Keratinocyte (primary cell): ENCODE measurements around the gene PARD6G. TPM values are rescaled to one million over a fixed set of nuclear protein-coding genes. Genes with fewer than 3 reads are reported as not detected.

Source experiments
- DNase-seq: peaks from one replicate; pipeline ENCODE4 v3.0.0-alpha.2; 2011; ENCODE audit warnings: low read depth, missing footprints, low spot score
- FAIRE-seq: peaks from 2 replicates; lab custom pipeline; 2011; peaks lifted over from hg19 to GRCh38; lab: Jason Lieb, UNC
- H2AFZ ChIP-seq: 2 replicates; pipeline ENCODE4 v1.6.0; 2012; ENCODE audit warnings: low read length, control low read depth, inconsistent platforms; ENCODE audit not compliant: control insufficient read depth
- H3K27ac ChIP-seq: 2 replicates; pipeline ENCODE4 v1.5.1; 2011; ENCODE audit warnings: low read length; ENCODE audit not compliant: control insufficient read depth, insufficient read depth
- H3K27me3 ChIP-seq: 3 replicates; pipeline ENCODE4 v1.6.0; 2011; ENCODE audit warnings: low read length; ENCODE audit not compliant: control insufficient read depth, insufficient read depth; ENCODE audit errors: extremely low read depth
- H3K36me3 ChIP-seq, 2 experiments: 2 replicates in 1 of 2; 3 replicates in 1 of 2; pipeline ENCODE4 v1.5.1; 2011; ENCODE audit warnings: low read length in 2 of 2, mild to moderate bottlenecking in 1 of 2; ENCODE audit not compliant: control insufficient read depth in 2 of 2, insufficient read depth in 2 of 2; ENCODE audit errors: extremely low read depth in 1 of 2
- H3K4me1 ChIP-seq: 3 replicates; pipeline ENCODE4 v1.5.1; 2011; ENCODE audit warnings: low read length; ENCODE audit not compliant: control insufficient read depth, insufficient read depth; ENCODE audit errors: extremely low read depth
- H3K4me2 ChIP-seq: 3 replicates; pipeline ENCODE4 v1.6.0; 2011; ENCODE audit warnings: low read depth, low read length; ENCODE audit not compliant: control insufficient read depth, insufficient read depth; ENCODE audit errors: extremely low read depth
- H3K4me3 ChIP-seq, 3 experiments: fragments of 200-600 bp in 1 of 3; sonication (generic) in 1 of 3; 2 replicates in 2 of 3; 3 replicates in 1 of 3; pipeline ENCODE4 v1.5.1; 2011 to 2016; ENCODE audit warnings: low read length in 3 of 3, mild to moderate bottlenecking in 3 of 3, control low read depth in 2 of 3, inconsistent platforms in 1 of 3, low read depth in 1 of 3, mixed read lengths in 1 of 3, mixed run types in 1 of 3, moderate library complexity in 1 of 3; ENCODE audit not compliant: control insufficient read depth in 2 of 3, insufficient read depth in 2 of 3; ENCODE audit errors: extremely low read depth in 1 of 3
- H3K79me2 ChIP-seq: 2 replicates; pipeline ENCODE4 v1.6.0; 2012; ENCODE audit warnings: low read length; ENCODE audit not compliant: control insufficient read depth, insufficient read depth
- H3K9ac ChIP-seq: 3 replicates; pipeline ENCODE4 v1.6.0; 2011; ENCODE audit warnings: low read length; ENCODE audit not compliant: control insufficient read depth, insufficient read depth; ENCODE audit errors: extremely low read depth
- H3K9me1 ChIP-seq: 3 replicates; pipeline ENCODE4 v1.6.0; 2011; ENCODE audit warnings: low read length; ENCODE audit not compliant: control insufficient read depth, insufficient read depth; ENCODE audit errors: extremely low read depth
- H3K9me3 ChIP-seq: 2 replicates; pipeline ENCODE4 v1.5.1; 2012; ENCODE audit warnings: low read depth, low read length; ENCODE audit not compliant: control insufficient read depth
- H4K20me1 ChIP-seq: 3 replicates; pipeline ENCODE4 v1.6.0; 2011; ENCODE audit warnings: low read length; ENCODE audit not compliant: control insufficient read depth, insufficient read depth; ENCODE audit errors: extremely low read depth
- CTCF ChIP-seq, 3 experiments: IDR thresholded peaks in 1 of 3; conservative IDR thresholded peaks in 1 of 3; optimal IDR thresholded peaks in 1 of 3; 2 replicates in 2 of 3; 3 replicates in 1 of 3; pipeline versions ENCODE3 to v1.5.1; 2011; ENCODE audit warnings: low read length in 3 of 3, mild to moderate bottlenecking in 3 of 3, moderate library complexity in 2 of 3, control low read depth in 1 of 3, inconsistent platforms in 1 of 3; ENCODE audit not compliant: insufficient read depth in 2 of 3; ENCODE audit errors: extremely low read depth in 1 of 3
- EZH2 ChIP-seq: IDR thresholded peaks from one replicate; pipeline ENCODE4 v1.6.1; 2012; ENCODE audit warnings: inconsistent platforms, mild to moderate bottlenecking, low read length, moderate library complexity
- dilution Hi-C: fragments of 300-500 bp; cut with MboI; formaldehyde crosslinking; loops from one replicate; pipeline ENCODE4 v1.7.0; 2020; ENCODE audit warnings: low sequenced_read_pairs; ENCODE audit not compliant: extremely low pct_ligation_motif_present
- polyA plus RNA-seq, 5 experiments: library from polyadenylated mRNA; depleted of rRNA in 3 of 5; stranded (reverse) in 3 of 5; stranded (forward) in 1 of 5; unstranded in 1 of 5; fragments of >200 nt; gene quantifications; 1 replicate in 1 of 5; 2 replicates in 3 of 5; 3 replicates in 1 of 5; pipeline versions ENCODE4 v1.2.1 to v1.2.3, GENCODE V29; 2011 to 2012; ENCODE audit warnings: missing spikeins in 2 of 5, low read depth in 1 of 5, low replicate concordance in 1 of 5

PARD6G gene
- polyA plus RNA-seq, 1 donor (not counting 4 experiments of a cell fraction or from before 2014, with no cell fraction given), result 21.3 TPM

- H3K9me1 ChIP-seq, result peaks cover 3% of the 10 kb centered on the region
- H3K27ac ChIP-seq, result no peak overlapping the region
- H3K4me2 ChIP-seq, result no peak overlapping the region
- no peak overlapping the region for H3K4me3 ChIP-seq
- H4K20me1 ChIP-seq, result no peaks in the 10 kb centered on the region
- no peak for DNase-seq
- no peak overlapping the region for H3K9ac ChIP-seq
- peaks cover 24% of the 10 kb centered on the region for H3K4me1 ChIP-seq
- no peaks in the 10 kb centered on the region for H3K27me3 ChIP-seq
- no peak overlapping the region for H2AFZ ChIP-seq
- no peaks in the 10 kb centered on the region for H3K79me2 ChIP-seq
- H3K9me3 ChIP-seq, result no peaks in the 10 kb centered on the region
- no peak for TF ChIP-seq EZH2
- no peaks in the 10 kb centered on the region for H3K36me3 ChIP-seq
- dilution Hi-C loops, result no loop called here
- no peak for FAIRE-seq
These were observed 6.7 kb upstream of the PARD6G start for GRCh38 chr18:80253871-80254492.

- Histone ChIP-seq H3K4me3 (no peak overlapping the region), H3K9me1 (peaks cover 3% of the 10 kb centered on the region), H3K4me1 (peaks cover 24% of the 10 kb centered on the region), H3K4me2 (no peak overlapping the region), H2AFZ (no peak overlapping the region), H3K9me3 (no peaks in the 10 kb centered on the region), H3K27me3 (no peaks in the 10 kb centered on the region), H3K27ac (no peak overlapping the region), H3K79me2 (no peaks in the 10 kb centered on the region), H4K20me1 (no peaks in the 10 kb centered on the region), H3K36me3 (no peaks in the 10 kb centered on the region), H3K9ac (no peak overlapping the region)
- DNase-seq (no peak), FAIRE-seq (no peak)
- TF ChIP-seq EZH2, result no peak
- TF ChIP-seq CTCF (optimal IDR thresholded peaks at IDR 0.05 in 1 of 3, IDR thresholded peaks at IDR 0.05 in 1 of 3, conservative IDR thresholded peaks at IDR 0.05 in 1 of 3; ENCODE audit: extremely low read depth in 1 of 3, insufficient read depth in 2 of 3, low read length in 3 of 3), result no peak
- dilution Hi-C loops, result no loop called here
These were observed 5.9 kb upstream of the PARD6G start for GRCh38 chr18:80253236-80253635.

GRCh38 chr18:80252136-80252535 is 4.8 kb upstream of the PARD6G start:
- H2AFZ ChIP-seq, result no peak overlapping the region
- FAIRE-seq (peak; percentile 77), DNase-seq (no peak)
- no peaks in the 10 kb centered on the region for H3K36me3 ChIP-seq
- H3K4me2 ChIP-seq, result no peak overlapping the region
- TF ChIP-seq CTCF (optimal IDR thresholded peaks at IDR 0.05 in 1 of 3, IDR thresholded peaks at IDR 0.05 in 1 of 3, conservative IDR thresholded peaks at IDR 0.05 in 1 of 3; ENCODE audit: extremely low read depth in 1 of 3, insufficient read depth in 2 of 3, low read length in 3 of 3), result no peak
- H3K9ac ChIP-seq, result no peak overlapping the region
- no peak overlapping the region for H3K4me3 ChIP-seq
- no peaks in the 10 kb centered on the region for H4K20me1 ChIP-seq
- H3K4me1 ChIP-seq, result peaks cover 24% of the 10 kb centered on the region
- H3K27ac ChIP-seq, result no peak overlapping the region
- no peaks in the 10 kb centered on the region for H3K79me2 ChIP-seq
- peaks cover 3% of the 10 kb centered on the region for H3K9me1 ChIP-seq
- dilution Hi-C loops, result no loop called here
- H3K27me3 ChIP-seq, result no peaks in the 10 kb centered on the region
- H3K9me3 ChIP-seq, result no peaks in the 10 kb centered on the region
